ENCODE results near the gene ZSWIM5.
"Not testable (repeated sequence)": the region's sequence is repeated elsewhere in the genome, so short reads cannot be mapped to it uniquely, and the experiment has no call there.

The ZSWIM5 gene

DNA sequence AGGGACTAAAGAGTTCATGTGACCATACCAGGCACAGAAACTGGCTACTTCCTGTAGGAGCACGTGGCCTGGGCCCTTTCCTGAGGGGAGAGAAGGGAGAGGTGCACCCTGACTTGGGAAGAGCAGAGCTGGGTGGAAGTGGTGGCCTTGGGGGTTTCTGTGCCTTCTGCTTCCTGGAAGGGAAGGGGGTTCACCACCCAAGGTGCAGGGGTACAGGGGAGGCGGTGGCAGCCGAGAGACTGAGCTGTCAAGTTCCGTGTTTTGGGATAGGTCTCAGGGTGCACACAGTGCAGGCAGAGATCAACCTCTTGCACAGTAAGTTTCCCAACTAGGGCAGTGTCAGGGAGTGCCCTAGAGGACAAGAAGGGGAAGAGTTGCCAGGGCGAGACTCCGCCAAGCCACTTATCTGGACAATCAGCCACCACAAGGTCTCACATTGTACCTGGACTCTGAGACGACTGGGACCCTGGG, 205.4 kb downstream of the ZSWIM5 start:
- no peak for DNase-seq

DNA sequence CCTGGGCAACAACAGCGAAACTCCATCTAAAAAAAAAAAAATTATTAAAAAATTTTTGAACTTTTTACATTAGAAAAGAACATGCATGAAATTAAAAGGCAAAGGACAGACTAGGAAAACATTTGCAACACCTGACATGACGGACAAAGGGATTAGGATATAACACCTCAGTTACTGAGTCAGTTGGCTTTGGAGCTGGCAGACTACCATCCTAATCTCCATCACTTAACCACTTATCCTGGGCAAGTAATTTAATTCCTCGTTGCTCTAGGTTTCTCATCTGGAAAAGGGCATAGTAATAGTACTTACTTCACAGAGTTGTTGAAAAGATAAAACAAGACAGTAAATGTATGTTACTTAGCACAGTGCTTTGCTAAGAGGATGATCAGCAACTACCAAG, 207.2 kb downstream of the ZSWIM5 start:
- DNase-seq, result no peak

DNA sequence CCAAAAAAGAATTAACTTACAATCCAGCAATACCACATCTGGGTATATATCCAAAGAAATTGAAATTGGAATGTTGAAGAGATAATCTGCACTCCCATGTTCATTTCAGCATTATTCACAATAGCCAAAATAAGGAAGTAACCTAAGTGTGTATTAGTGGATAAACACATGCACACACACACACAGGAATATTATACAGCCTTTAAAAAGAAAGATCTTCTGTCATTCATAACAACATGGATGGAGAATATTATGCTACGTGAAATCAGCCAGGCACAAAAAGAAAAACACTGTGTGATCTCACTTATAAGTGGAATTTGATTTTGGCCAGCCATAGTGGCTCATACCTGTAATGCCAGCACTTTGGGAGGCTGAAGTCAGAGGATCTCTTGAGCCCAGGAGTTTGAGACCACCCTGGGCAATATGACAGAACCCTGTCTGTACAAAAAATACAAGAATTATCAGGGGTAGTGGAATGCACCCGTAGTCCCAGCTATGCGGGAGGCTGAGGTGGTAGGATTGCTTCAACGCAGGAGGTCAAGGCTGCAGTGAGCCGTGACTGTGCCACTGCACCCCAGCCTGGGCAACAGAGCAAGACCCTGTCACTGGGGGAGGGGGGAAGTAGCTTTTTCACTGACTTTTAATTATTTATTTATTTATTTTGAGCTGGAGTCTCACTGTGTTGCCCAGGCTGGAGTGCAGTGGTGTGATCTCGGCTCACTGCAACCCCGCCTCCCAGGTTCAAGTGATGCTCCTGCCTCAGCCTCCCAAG, 210.8 kb downstream of the ZSWIM5 start:
- DNase-seq, result no peak

DNA sequence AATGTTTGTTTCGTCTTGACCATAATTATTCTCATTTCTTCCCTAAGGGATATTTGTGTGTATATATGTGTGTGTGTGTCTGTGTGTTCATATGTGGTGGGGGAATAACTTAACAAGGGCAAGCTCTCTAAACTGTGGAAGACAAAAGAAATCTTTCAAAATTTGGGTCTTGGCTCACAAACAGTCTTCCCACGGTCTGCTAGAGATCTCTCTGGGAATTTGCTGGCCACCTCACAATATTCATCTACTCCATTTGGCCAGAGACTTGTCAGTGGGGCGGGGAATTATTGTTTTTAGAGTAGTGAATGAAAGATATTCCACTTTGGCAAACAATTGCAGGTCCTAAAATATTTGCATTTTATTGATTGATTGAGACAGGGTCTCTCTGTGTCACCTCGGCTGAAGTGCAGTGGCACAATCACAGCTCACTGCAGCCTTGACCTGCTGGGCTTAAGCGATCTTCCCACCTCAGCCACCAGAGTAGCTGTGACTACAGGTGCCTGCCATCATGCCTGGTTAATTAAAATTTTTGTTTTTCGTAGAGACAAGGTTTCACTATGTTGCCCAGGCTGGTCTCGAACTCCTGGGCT, 212.0 kb downstream of the ZSWIM5 start:
- DNase-seq, result no peak

DNA sequence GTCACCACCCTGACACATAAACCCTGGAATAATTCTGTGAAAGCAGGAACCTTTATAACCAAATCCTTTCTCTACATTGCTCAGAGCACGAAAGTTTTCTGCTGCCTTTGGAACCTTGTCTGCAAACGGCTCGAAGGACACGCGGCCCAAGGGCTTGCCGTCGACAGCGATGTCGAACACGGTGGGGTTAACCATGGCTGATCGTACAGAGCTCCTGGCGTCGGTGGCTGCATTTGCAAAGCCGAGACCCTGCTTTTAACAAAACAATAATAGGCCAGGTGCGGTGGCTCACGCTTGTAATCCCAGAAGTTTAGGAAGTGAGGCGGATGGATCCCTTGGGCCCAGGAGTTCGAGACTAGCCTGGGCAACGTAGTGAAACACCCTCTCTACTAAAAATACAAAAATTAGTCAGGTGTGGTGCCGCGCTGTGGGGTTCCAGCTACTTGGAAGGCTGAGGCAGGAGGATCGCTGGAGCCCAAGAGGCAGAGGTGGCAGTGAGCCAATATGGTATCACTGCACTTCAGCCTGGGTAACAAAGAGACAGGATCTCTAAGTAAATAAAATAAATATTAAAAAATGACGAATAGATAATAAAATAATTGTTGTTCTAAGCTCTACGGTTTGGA, 217.8 kb downstream of the ZSWIM5 start:
- no peak for DNase-seq

DNA sequence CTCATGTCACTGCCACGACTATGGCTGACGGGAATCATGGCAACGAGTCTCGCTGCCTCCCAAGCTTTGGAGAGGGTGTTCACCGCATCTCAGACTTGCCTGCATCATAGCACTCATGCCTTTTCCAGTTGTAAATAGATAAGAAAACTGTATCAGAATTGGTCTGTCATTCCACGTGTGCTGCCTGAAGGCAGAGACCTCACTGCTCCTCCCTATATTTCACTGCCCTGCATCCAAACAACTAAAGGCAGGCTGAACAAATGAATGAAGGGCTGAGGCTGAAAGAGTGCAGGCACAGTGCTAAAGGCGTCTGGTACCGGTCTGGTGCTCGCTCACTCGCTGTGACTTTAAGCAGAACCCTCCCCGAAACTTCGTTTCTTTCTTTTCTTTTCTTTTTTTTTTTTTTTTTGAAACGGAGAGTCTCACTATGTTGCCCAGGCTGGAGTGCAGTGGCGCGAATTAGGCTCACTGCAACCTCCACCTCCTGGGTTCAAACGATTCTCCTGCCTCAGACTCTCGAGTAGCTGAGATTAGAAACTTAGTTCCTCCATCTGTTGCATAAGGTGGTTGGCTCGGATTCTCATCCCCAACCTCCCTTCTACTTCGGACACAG, 220.6 kb downstream of the ZSWIM5 start:
- no peak for DNase-seq

DNA sequence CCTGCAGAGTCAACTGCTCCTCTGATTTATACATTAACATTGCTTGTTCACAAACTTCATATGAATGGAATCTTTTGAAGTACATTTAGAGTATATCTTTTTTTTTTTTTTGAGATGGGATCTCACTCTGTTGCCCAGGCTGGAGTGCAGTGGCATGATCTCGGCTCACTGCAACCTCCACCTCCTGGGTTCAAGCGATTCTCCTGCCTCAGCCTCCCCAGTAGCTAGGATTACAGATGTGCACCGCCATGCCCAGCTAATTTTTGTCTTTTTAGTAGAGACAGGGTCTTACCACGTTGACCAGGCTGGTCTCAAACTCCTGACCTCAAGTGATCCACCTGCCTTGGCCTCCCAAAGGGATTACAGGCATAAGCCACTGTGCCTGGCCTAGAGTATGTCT, 229.0 kb downstream of the ZSWIM5 start:
- not testable (repeated sequence) for DNase-seq

DNA sequence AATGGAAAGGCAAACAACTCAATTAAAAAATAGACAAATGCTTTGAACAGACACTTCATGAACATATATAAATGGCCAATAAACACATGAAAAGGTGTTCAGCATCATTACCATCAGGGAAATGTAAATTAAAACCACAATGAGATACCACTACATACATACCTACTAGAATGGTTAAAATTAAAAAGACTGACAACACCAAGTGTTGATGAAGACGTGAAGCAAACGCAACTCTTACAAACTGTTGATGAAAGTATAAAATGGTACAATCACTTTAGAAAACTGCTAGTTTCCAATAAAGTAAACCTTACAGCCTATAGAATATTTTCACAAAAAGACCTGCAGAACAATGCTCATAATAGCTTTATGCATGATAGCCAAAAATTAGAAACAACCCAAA, 230.2 kb downstream of the ZSWIM5 start:
- DNase-seq, result no peak

DNA sequence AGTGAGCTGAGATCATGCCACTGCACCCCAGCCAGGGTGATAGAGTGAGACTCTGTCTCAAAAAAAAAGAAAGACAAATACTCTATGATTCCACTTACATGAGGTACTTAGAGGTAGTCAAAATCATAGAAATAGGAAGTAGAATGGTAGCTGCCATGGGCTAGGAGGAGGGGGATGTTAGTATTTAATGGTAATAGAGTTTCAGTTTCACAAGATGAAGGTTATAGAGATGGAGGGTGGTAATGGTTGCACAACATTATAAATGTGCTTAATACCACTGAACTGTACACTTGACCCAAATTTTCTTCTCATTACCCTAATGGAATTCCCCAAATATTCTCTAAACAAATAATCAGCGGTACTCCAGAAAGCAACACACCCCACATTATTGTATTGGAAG, 232.8 kb downstream of the ZSWIM5 start:
- no peak for DNase-seq

DNA sequence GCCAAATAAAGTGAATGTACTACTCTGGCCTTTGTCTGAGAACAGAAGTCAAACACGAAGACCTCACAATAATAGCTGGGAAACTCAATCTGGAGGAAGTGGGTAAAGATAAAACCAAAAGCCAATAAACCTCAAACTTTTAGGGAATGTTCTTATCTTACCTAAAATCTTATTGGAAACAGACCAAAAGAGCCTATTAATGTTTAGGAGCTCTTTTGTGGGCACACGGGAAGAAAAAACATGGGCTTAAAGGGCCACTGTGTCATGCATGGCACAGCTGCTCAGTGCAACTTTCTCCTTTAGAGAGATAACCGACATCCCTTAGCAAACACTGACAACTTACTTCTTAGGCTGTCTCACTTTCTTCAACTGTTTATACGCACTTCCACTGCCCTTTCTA, 236.1 kb downstream of the ZSWIM5 start:
- DNase-seq, result no peak

Data from CD4-positive, alpha-beta T cell treated with Interleukin-21 for 1 hour (primary cell).